ENCODE measurements around the gene MEGF11.

DNA sequence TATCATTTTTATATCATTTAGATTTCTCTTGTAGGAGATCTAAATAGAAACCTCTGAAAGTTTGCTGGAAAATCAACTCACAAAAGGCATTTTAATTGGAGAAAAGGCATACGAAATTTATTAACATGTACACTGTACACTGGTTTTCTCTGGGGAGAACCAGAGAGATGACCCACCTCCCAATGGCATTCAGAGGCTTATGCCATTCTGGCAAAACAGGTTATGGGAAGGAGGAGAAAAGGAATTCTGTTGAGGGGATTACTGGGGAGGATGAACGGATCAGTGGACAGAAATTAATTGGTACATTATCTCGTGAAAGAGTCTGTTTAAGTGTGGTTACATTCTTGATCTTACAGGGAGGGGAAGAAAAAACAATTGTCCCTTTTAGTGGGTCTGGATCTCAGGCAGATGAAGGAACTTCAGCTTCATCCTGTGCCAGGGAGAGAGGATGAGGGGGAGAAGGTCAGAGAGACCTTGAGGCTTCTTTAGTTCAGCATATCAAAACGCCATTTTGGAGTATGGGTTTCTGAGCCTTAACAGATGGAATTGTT, 367.8 kb downstream of the MEGF11 start:
- no peak for TF ChIP-seq YY1 (IDR thresholded peaks at IDR 0.05; ENCODE audit: insufficient read depth, insufficient read length)
- no peak for TF ChIP-seq ZNF274 (IDR thresholded peaks at IDR 0.05; ENCODE audit: low read depth, low read length)
